GM12878 (cell line): ENCODE results near the gene THBS3.

ENCODE experiments used
- CTCF ChIP-seq, 3 experiments: IDR thresholded peaks in 2 of 3; conservative IDR thresholded peaks in 1 of 3; 2 replicates each; pipeline ENCODE4 v1.5.1; 2011; ENCODE audit warnings: low read depth in 3 of 3, low read length in 3 of 3, mild to moderate bottlenecking in 3 of 3, control low read depth in 2 of 3, moderate library complexity in 2 of 3, inconsistent platforms in 1 of 3, mixed read lengths in 1 of 3; ENCODE audit not compliant: control insufficient read depth in 2 of 3, insufficient read depth in 1 of 3; ENCODE audit errors: extremely low read depth in 1 of 3
- POLR2A ChIP-seq: IDR thresholded peaks from 2 replicates; pipeline ENCODE4 v1.6.1; 2011; ENCODE audit warnings: low read depth, mild to moderate bottlenecking, low read length
- POLR2AphosphoS2 ChIP-seq: IDR thresholded peaks from 2 replicates; pipeline ENCODE4 v1.6.1; 2011; ENCODE audit warnings: low read depth, mild to moderate bottlenecking, low read length, improper control_type of control experiment, moderate library complexity
- REST ChIP-seq: IDR thresholded peaks from 2 replicates; pipeline ENCODE4 v1.6.1; 2012; ENCODE audit warnings: mild to moderate bottlenecking, low read depth, low read length
- SIX5 ChIP-seq: IDR thresholded peaks from 2 replicates; pipeline ENCODE4 v1.6.1; 2011; ENCODE audit warnings: mild to moderate bottlenecking, low read depth, low read length, moderate library complexity; ENCODE audit not compliant: severe bottlenecking
- SP1 ChIP-seq: IDR thresholded peaks from one replicate; pipeline ENCODE4 v1.6.1; 2011; ENCODE audit warnings: low read depth, low read length
- TAF1 ChIP-seq: IDR thresholded peaks from 2 replicates; pipeline ENCODE4 v1.6.1; 2011; ENCODE audit warnings: mild to moderate bottlenecking, low read depth, low read length, borderline replicate concordance
- ZZZ3 ChIP-seq: IDR thresholded peaks from 2 replicates; pipeline ENCODE4 v1.6.1; 2011; ENCODE audit warnings: low read depth; ENCODE audit not compliant: control insufficient read depth, insufficient read length

GRCh38 chr1:155226910-155227260 lies 19.2 kb upstream of the THBS3 start:
- TF ChIP-seq CTCF (IDR thresholded peaks at IDR 0.05 in 2 of 3, conservative IDR thresholded peaks at IDR 0.05 in 1 of 3; ENCODE audit: control insufficient read depth in 2 of 3, extremely low read depth in 1 of 3, insufficient read depth in 1 of 3, low read depth in 3 of 3, low read length in 3 of 3), result no peak
- TF ChIP-seq SP1, result no peak
- TF ChIP-seq ZZZ3, result no peak
- no peak for TF ChIP-seq REST
- no peak; the same call in 1 of the 2 replicates for TF ChIP-seq TAF1
- no peak for TF ChIP-seq SIX5
- no peak for TF ChIP-seq POLR2AphosphoS2
- TF ChIP-seq POLR2A, result peak; percentile 63; the same call in 1 of the 2 replicates
